Adrenal gland (tissue), 5 donors: ENCODE results near the gene FOCAD.

Source experiments
- CTCF ChIP-seq, 6 experiments: fragments of 450-650 bp in 4 of 6; fragments of 200-600 bp in 2 of 6; sonication (generic) in 1 of 6; IDR thresholded peaks; 1 replicate in 5 of 6; 2 replicates in 1 of 6; pipeline versions ENCODE4 v1.5.1 to v1.8.0; 2016 to 2021; ENCODE audit warnings: antibody characterized with exemption in 6 of 6, mild to moderate bottlenecking in 2 of 6, moderate library complexity in 1 of 6
- POLR2A ChIP-seq, 2 donors: fragments of 450-650 bp; IDR thresholded peaks; one replicate each; pipeline ENCODE4 v1.6.1; 2017; ENCODE audit warnings: antibody characterized with exemption in 2 of 2, mild to moderate bottlenecking in 2 of 2, moderate library complexity in 1 of 2
- donor health status: DM: no; HTN: no; CAD: no.

GRCh38 chr9:20726144-20726543 lies 42.1 kb downstream of the FOCAD start:
- TF ChIP-seq CTCF (IDR thresholded peaks at IDR 0.05) (no peak), POLR2A (IDR thresholded peaks at IDR 0.05) (no peak)
